NCI-H2029 (cell line): Measurements from ENCODE around the gene SALL4.
"Not testable (repeated sequence)": the region's sequence is repeated elsewhere in the genome, so short reads cannot be mapped to it uniquely, and the experiment has no call there.

ENCODE experiments used
- DNase-seq: peaks from one replicate; lab custom pipeline; 2025; lab: John Stamatoyannopoulos, UW

SALL4 gene

DNA sequence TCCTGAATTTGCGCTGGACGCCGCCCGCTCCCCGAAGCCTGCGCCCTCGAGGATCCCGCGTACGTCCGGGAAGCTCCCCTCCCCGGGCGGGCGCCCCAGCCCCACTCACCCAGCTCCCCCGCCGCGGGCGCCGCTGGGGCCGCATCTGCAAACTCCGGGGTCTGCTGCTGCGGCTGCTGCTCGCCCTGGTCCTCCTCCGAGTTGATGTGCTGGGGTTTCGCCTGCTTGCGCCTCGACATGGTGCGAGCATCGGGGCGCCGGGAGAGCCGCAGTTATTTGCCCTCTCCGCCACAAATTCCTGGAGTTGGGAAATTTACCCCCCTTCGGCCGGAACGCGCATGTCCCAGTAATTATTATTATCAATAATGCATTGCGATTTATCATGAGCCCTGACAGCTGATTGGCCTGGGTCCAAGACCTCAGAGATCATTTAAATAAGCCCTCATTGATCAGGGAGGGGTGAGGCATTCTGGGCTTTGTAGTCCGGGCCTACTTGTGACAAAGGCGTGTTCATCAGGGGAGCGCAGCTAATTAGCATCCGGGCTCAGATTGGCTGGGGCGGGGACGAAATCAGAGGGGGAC, at the start of gene SALL4:
TSS of gene SALL4 (minus strand) at position 352 of the 582 bp plus-strand sequence. CDS start at position 239, 113 bp downstream.
- DNase-seq, result no peak

DNA sequence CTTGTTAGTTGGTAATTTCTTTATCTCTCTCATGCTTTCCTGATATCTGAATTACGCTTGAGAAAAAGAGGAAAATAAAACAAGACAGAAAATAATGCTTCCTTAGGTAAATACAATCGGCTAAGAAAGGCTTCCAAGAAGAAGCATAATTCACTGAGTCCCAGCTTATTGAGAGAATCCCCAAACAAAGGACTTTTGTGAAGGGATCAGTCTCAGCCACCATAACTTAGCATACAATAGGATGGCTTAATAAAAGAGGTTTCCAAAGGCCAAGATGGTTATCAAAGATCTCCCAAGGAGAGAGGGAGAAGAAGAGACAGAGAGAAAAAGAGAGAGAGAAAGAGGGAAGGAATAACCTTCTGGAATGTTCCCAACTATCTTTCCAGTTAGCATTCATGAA, 46.0 kb upstream of the SALL4 start:
- DNase-seq, result no peak

DNA sequence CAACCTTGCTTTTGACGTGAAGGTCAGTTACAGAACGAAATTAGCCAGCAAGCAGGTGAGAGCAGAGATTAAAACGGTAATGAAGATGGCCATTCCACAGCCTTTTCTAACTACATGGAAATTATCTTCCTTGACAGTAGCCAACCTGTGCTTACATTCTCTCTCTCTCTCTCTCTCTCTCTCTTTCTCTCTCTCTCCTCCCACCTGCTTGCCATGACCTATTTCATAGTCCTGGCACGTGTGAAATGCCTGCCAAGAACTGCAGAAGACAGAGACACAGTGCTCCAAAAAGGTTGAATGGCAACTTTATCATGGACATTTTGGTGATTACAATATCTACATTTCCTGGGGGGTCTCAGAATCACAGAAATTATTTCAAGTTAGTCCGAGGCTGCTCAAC, 38.5 kb upstream of the SALL4 start:
- no peak for DNase-seq

DNA sequence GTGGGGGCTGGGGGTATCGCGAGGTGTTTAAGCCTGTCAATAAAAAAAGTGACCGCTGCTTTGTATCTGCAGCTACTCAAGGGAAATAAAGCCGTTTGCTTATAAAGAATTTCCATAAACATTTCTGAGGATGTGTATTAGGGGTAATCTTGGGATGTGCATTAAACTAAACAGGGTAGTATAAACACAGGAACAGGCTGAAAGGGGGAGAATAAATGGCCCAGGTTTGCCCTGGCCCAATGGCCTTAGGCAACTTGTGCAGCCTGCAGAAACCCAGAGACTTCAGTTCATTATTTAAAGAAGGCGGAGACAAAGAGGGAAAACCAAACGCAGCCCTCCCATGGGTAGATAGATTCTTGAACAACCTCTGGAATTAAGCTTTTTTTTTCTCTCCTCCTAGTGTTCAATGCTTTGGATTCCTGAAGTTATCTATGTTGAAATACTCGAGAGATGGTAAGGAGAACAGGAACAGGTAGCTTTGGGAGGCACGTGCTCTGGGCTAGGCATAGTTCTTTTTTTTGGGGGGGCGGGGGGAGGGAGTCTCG, 35.6 kb upstream of the SALL4 start:
- no peak for DNase-seq

DNA sequence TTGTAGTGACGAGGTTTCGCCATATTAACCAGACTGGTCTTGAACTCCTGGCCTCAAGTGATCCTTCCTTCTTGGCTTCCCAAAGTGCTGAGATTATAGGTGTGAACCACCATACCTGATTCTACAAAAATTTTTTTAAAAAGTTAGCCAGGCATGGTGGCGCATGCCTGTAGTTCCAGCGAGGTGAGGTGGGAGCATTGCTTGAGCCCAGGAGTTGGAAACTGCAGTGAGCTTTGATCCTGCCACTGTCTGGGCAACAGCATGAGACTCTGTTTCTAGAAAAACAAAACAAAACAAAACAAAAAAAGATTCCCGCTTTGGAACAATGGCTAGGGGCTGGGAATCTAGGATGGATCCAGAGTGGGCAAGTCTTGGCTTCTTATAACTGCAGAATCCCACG, 35.1 kb upstream of the SALL4 start:
- no peak for DNase-seq

DNA sequence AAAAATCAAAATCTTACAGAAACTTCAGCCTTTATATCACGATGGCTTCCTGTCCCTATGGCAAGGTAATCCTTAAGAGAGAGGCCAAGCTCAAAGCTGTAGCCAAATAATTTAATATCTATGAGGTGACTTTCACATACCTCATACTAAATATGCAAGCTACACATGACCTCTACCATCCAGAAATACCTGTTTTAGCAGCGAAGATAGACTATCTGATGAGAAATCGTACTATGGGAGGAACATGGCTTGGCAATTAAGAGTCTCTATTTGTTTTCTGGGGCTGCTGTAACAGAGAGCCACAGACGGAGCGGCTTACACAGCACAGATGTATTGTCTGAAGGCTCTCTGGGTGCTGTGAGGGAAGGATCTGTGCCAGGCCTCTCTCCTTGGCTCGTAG, 31.0 kb upstream of the SALL4 start:
- DNase-seq, result no peak

DNA sequence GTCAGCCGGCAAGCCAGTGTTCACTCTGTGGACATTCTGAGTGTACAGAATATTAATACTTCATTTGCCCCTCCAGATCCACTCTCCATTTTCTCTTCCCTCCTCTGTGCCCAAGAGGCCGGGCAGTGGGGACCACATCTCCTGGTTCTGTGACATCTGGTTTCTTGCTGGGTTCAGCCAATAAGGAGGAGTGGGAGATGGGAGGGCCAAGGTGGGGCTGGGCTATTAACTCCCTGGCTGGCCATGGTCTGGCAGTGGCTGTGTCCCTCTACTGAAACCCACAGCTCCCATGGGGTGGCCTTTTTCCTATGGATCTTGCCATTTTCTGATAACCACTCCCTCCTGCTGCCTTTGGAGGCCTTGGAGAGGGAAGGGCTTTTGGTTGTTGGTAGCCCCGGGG, 30.0 kb upstream of the SALL4 start:
- no peak for DNase-seq

DNA sequence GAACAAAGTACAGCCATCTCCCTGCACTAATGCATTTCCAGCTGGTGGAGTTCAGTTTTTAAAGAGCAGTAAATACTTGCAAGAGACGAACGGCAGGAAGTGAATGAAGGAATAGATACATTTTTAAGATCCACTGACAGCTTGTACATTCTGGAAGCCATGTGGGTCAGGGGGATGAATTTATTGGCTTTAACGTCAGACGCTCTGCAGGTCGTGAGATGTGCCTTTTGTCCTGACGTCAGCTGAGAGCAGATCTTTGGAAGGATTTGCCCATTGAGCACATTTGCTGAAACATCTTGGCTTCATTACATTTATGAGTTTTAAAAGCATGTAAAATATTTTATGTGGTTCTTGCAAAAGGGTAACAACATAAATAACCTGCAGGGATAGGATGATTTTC, 29.5 kb upstream of the SALL4 start:
- no peak for DNase-seq

DNA sequence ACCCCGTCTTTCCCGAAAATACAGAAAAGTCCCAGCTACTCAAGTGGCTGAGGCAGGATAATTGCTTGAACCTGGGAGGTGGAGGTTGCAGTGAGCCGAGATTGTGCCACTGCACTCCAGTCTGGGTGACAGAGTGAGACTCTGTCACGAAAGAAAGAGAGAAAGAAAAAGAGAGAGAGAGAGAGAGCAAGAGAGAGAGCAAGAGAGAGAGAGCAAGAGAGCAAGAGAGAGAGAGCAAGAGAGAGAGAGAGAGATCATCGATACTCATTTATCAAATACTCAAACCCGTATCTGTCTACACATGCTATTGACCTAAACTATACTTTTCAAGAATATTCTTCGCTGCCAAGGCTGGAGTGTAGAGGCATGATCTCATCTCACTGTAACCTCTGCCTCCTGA, 28.2 kb upstream of the SALL4 start:
- no peak for DNase-seq

DNA sequence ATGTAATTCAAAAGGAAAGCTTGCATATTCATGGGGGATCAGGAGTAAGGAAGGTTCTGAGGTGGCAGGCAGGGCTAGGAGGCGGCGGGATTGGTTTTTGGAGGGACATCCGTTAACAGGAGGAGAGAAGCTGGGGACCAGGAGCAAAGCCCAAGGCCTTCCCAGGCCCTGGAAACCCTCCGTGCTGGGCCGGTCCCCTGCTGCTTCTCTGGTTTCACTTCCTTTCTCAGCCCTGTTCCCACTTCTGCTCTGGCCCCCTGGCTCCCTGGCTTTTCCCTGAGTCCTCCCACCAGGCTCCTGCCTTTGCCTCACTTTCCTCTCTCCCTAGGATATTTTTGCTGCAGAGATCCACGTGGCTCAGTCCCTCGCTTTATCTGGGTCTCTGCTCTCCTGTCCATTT, 26.4 kb upstream of the SALL4 start:
- no peak for DNase-seq

DNA sequence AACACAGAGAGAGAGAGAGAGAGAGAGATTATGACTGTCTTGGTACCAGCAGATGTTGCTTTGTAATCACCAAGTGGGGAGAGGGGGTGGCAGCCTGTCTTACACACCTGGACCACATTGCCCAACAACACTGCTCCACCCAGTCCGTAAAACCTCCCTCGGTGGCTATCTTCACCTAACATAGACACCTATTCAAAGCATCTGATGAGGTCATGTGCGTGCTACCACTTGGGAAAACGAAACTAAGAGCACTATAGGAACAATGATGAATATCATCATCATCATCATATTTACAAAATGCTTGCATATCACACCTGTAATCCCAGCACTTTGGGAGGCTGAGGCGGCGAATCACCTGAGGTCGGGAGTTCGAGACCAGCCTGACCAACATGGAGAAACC, 24.1 kb upstream of the SALL4 start:
- DNase-seq, result peak; percentile 7

DNA sequence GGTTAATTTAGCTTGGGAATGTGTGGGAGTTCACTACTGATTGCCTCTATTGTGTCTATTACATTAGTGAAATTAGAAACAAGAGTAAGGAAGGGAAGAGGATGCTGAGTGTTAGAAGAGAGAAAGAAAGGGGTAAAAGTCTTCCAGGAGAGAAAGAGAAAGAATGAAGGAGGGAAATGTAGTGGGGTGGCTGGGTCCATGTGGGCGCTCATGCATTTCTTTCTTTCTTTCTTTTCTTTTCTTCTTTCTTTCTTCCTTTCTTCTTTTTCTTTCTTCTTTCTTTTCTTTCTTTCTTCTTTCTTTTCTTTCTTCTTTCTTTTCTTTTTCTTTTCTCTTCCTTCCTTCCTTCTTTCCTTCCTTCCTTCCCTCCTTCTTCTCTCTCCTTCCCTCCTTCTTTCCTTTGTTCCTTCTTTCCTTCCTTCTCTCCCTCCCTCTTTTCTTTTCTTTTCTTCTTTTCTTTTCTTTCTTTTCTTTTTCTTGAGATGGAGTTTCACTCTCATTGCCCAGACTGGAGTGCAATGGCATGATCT, 16.2 kb upstream of the SALL4 start:
- DNase-seq, result no peak

DNA sequence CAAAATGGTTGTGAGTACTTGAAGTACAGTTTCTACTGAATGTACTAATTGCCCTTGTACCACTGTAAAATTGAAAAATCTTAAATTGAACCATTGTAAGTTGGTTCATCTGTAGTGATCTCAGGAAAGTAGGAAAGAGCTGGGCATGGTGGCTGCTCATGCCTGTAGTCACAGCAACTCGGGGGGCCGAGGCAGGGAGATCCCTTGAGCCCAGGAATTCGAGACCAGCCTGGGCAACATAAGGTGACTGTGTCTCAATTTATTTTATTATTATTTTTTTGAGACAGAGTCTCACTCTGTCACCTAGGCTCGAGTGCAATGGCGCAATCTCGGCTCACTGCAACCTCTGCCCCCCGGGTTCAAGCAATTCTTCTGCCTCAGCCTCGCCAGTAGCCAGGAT, 14.5 kb upstream of the SALL4 start:
- DNase-seq, result not testable (repeated sequence)

DNA sequence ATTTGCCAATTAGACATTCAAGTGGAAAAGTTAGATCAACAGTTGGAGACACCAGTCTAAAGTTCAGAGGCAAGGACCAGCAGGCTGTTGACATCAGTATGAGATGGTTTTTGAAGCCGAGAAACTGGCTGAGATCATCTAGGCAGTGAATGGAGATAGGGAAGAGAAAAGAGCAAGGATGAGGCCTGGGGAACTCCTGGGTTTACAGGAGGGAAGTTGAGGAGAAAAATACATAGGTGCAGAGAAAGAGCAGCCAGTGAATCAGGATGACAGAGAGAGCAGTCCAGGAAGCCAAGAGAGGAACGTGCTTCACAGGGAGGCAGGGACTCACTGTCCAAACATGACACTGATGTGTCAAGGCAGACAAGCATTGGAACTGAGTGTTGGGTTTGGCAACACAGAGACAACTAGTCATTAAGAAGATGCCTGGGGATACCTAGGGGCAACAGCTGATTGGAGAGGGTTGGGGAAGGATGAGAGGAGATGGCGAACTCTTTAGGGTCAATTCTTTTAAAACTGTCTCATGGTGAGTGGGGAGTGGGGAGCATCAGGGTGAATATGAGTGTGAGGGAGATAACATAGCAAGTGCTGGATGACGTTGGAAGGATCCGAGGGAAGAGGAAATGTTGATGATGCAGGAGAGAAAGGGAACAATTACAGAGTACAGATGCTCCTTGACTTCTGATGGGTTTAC, 13.2 kb upstream of the SALL4 start:
- DNase-seq, result no peak

DNA sequence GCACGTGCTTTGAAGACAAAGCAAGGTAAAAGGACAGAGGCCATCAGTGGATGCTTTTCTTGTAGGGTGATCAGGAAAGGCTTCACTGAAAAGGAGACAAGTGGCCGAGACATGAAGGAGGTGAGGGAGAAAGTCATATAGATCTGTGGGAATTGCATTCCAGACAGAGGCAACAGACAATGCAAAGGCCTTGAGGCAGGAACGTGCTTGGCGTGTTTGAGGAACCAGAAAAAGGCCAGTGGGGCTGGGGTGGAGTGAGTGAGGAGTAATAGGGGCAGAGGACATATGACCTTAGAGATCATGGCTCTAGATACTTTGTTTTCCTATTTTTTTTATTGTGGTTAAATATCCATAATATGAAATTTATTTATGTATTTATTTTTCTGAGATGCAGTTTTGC, 10.5 kb upstream of the SALL4 start:
- no peak for DNase-seq

DNA sequence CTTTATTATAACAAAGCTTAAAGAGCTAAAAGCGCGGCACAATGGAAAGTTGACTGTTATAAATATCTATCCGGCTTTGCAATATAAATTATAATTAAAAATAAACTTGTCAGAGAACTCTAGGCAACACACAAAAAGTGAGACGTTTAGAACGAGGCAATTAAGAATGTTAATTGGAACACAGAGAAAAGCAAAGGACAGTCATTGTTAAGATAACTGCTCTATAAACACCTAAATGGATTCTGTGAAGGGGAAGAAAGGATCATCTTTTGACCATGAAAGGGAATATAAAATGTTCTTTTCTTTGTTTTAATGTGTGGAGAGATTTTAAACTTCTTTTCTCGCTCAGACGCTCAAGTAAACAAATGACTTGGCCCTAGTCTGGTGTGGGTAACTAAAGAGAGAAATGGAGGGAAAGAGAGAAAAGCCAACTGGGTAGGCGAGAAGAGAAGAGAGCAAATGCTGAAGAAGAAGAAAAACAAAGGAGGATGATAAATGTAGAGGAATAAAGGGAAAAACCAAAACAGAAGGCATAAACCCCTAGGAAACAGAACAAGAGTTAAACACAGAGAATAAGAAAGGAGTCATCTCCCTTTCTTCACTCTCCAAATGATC, 9.3 kb upstream of the SALL4 start:
- DNase-seq, result no peak

DNA sequence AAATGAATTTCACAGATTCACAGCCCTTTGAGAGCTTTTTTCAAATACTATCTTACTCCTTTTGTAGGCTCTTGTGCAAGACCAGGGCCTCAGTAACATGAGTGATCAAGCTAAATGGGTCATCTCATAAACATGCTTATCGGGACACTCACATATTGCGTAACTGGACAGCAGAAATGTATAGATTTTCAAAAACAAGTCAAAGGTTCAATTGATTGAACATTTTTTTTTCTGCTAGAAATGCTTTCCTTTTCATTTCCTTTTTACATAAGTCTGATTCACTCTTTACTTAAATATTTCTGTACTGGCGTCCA, 8.7 kb upstream of the SALL4 start:
- DNase-seq, result no peak

DNA sequence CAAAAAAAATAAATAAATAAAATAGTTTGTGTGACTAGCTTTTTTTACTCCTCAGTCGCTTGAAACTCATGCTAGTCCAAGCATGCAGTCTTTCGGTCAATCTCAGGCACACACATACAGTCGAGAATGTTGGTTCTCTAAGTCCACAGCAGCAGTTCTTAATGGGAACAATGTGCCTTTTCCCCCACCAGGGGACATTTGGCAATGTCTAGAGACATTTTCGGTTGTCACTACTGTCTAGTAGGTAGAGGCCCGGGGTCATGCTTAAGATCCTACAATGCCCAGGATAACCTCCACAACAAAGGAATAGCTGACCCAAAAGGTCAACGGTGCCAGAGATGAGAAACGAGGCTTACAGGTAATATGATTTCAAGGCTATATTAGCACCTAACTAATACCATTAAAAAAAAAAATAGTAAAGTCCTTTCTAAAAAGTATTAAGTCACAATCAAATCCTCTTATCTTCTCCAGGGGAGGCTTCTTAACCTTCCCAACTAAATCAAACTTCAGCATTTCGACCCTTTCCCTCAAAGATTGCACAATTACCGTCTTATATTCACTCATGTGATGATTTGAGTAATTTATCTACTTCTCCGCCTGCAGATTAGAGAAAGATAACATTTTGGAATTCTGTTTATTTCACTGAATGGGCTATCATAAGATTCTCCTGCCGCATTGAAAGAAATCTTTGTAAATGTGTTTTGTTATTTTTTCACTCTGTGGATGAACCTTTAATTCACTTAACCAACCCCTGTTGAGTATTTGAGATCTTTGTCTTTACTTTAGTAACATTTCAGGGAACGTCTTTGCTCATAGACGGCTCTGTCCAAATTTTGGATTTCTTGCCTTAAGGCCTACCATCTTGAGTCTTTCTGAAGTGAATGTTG, 8.1 kb upstream of the SALL4 start:
- no peak for DNase-seq

DNA sequence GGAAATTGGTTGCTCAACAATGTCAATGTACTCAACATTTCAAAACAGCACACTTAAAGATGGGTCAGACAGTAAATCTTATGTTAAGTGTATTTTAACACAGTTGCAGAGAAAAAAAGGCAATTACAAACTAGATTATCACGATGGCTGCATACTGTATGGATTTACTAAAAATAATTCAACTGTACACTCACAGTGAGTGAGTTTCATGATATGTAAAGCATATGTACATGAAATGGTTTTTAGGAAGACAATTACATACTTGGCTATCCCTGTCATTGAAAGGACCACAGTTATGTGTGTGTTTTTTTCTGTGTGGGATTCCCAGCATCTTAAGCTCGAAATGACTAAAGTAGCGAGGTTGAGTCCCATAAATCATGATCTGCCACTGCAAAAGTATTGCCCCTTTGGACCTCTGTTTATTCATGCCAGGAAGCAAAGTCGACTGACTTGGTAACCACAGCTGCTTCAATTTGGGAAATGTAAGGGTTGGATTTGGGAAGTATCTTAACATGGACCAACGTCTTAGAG, 5.5 kb upstream of the SALL4 start:
- DNase-seq, result no peak

DNA sequence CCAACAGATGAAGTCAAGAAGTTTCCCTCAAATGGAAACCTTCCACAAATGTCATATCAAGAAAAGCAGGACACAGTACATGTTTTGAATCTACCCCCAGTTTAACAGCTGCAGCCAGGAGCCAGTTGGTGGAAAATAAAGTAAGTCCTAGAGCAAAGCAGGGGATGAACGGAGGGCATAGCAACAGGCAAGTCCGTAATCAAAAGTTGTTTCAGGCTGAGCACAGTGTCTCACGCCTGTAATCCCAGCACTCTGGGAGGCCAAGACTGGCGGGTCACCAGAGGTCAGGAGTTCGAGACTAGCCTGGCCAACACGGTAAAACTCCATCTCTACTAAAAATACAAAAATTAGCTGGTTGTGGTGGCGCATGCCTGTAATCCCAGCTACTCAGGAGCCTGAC, 2.4 kb upstream of the SALL4 start:
- no peak for DNase-seq

DNA sequence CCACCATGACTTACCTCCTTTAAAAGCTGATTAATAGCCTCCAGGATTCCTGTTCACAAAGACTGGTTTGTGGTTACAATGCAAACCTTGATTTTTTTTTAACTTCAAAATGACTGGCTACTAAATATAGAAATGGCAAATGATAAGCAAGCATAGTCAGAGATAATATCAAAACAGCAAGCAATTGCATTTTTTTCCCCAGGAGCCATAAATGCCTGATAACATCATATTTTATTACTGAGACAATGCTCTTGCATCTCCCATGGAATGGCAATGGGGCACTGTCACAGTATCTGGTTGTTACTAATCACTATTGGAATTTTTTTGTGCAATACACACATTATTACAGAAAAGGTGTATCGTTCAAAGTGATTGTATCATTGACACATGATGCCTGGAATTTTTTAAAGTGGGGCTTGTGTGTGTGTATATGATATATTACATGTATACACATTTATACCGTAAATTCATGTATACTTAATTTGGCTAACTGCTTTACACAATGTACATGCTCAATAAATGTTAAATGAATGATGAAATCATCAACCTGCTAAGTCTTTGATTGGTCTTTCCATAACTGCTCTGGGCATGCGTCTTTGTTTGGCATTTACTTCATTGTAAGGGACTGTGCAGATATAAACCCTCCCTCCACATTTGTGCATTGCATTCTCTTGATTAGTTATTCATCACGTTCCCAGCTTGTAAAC, 980 bp upstream of the SALL4 start:
- DNase-seq, result no peak

DNA sequence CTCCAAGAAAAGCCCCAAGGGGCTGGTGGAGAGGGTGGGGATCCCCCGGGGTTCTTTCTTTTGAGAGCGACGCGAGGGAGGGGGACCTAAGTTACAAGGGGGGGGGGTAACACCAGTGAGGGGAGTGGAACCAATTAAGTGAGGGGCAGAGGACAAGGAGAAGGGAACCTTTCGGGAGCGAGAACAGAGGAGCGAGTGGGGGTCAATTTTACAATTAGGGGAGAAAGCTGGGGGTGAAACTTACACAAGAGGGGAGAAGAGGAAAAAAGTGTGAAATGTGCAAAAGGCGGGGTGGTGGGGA, 548 bp downstream of the SALL4 start:
- DNase-seq, result no peak
